ENCODE measurements around the gene INTS12.

INTS12 gene

DNA sequence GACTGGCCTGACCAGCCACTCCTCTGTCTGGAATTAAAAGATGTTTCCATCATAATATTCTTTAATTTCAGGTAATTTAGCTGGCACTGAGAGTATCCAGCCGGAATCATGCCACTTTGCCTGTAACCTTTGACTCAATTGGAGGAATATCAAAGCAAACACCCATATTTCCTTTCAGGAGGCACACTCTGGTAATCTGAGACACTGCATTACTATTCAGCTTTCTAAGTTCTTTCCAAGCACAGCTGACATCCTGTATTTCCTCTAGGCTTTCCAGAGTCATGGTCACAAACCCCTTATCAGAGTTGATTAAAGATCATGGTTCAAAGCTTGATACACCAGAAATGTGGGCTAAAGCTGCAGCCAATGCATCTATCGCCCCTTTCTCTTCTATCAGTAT is 29.3 kb downstream of the INTS12 start:
- H3K27me3 ChIP-seq (ENCODE audit: low read depth, low read length): no peaks in the 10 kb centered on the region
- no peak overlapping the region for H3K27ac ChIP-seq (ENCODE audit: low read length)
- no peaks in the 10 kb centered on the region for H3K4me1 ChIP-seq (ENCODE audit: control insufficient read depth in 1 of 2, insufficient read depth in 2 of 2, low read length in 2 of 2)

DNA sequence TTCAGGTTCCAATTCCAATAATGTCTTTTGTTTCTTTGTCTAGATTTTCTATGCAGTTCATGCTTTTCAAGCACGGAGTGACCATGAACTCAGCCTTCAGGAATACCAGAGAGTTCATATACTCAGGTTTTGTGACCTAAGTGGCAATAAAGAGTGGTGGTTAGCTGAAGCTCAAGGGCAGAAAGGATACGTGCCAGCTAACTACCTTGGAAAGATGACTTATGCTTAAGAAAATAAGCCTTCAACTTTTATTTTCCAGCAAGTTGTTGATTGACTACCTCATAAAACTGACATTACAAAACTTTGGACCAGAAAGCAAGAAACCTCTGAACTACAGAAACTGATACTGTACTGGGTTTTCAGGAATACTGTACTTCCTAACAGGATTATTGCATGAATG is 30.8 kb downstream of the INTS12 start:
- Histone ChIP-seq H3K36me3 (ENCODE audit: control insufficient read depth in 1 of 2, insufficient read depth in 2 of 2, low read length in 2 of 2) (peaks cover 3 to 6% of the 10 kb centered on the region in 2 donors), H3K4me3 (ENCODE audit: low read depth in 1 of 2, low read length in 2 of 2) (no peak overlapping the region), H3K27ac (ENCODE audit: low read length) (no peak overlapping the region), H3K9me3 (ENCODE audit: control insufficient read depth in 1 of 2, low read length in 2 of 2) (no peaks in the 10 kb centered on the region), H3K4me1 (ENCODE audit: control insufficient read depth in 1 of 2, insufficient read depth in 2 of 2, low read length in 2 of 2) (no peaks in the 10 kb centered on the region), H3K27me3 (ENCODE audit: low read depth, low read length) (no peaks in the 10 kb centered on the region)

More for the DNA sequence above, 29.3 kb downstream of the INTS12 start:
- Histone ChIP-seq H3K9me3 (ENCODE audit: control insufficient read depth in 1 of 2, low read length in 2 of 2) (no peaks in the 10 kb centered on the region), H3K4me3 (ENCODE audit: low read depth in 1 of 2, low read length in 2 of 2) (no peak overlapping the region), H3K36me3 (ENCODE audit: control insufficient read depth in 1 of 2, insufficient read depth in 2 of 2, low read length in 2 of 2) (peaks cover 9 to 13% of the 10 kb centered on the region in 2 donors)

DNA sequence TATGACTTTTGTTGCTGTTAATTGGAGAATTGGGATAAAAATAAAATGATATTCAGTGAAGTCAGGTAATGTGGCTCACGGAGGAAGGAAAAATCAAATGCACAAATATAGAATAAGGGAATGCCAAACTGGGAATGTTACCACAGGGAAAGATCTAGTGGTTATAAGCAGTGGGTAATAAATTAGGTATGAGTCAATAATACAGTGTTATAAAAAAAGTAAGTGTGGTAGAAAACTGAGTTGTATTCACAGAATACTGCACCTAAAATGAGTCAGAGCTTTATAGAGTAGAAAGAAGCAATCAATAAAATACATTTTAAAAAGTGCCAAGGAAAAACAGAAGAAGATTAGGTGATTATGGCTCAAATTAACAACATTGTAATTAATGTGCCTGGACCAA is 34.5 kb downstream of the INTS12 start:
- H3K36me3 ChIP-seq (ENCODE audit: control insufficient read depth in 1 of 2, insufficient read depth in 2 of 2, low read length in 2 of 2): no peaks in the 10 kb centered on the region
- no peaks in the 10 kb centered on the region for H3K9me3 ChIP-seq (ENCODE audit: control insufficient read depth in 1 of 2, low read length in 2 of 2)
- no peak overlapping the region for H3K27ac ChIP-seq (ENCODE audit: low read length)
- no peaks in the 10 kb centered on the region for H3K27me3 ChIP-seq (ENCODE audit: low read depth, low read length)
- H3K4me3 ChIP-seq (ENCODE audit: low read depth in 1 of 2, low read length in 2 of 2): no peak overlapping the region
- no peaks in the 10 kb centered on the region for H3K4me1 ChIP-seq (ENCODE audit: control insufficient read depth in 1 of 2, insufficient read depth in 2 of 2, low read length in 2 of 2)

DNA sequence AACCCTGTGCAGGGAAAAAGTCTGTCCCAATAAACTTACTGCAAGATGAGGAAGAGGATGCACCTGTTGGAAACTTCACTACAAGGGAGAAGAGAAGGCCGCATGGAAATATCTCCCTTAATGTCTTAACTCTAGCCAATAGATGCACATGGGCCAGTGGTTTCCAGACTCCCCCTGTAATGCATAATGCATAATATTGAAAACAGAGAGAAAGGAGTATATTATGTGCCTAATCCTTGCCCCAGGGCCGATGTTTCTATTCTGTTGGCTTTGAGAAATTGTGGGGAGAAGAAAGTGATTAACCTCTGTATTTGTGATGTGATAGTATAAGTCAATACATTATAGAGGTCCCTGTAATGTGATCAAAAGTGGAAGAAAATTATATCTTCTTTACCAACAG is 37.2 kb downstream of the INTS12 start:
- H3K36me3 ChIP-seq (ENCODE audit: control insufficient read depth in 1 of 2, insufficient read depth in 2 of 2, low read length in 2 of 2): no peaks in the 10 kb centered on the region
- H3K27me3 ChIP-seq (ENCODE audit: low read depth, low read length): no peaks in the 10 kb centered on the region
- H3K27ac ChIP-seq (ENCODE audit: low read length): no peak overlapping the region
- no peaks in the 10 kb centered on the region for H3K4me1 ChIP-seq (ENCODE audit: control insufficient read depth in 1 of 2, insufficient read depth in 2 of 2, low read length in 2 of 2)
- no peaks in the 10 kb centered on the region for H3K9me3 ChIP-seq (ENCODE audit: control insufficient read depth in 1 of 2, low read length in 2 of 2)
- H3K4me3 ChIP-seq (ENCODE audit: low read depth in 1 of 2, low read length in 2 of 2): no peak overlapping the region

DNA sequence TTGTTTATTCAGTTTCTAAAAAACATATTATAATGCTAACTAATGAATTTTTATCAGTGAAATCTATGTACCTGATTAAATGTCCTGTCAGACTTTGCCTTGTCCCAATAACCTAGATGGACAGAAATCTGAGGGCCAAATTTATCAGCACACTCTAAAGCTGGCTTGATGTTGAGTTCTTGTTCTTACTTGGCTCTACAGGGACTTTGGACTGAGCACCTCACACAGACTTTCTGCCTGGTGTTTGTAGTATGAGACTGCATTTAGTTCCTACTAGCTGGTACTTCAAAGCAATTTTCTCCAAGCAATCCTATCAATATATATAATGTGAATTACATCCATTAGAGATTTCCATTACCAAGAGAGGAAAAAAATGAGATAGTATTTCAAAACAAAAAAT is 37.8 kb downstream of the INTS12 start:
- no peaks in the 10 kb centered on the region for H3K36me3 ChIP-seq (ENCODE audit: control insufficient read depth in 1 of 2, insufficient read depth in 2 of 2, low read length in 2 of 2)
- no peaks in the 10 kb centered on the region for H3K4me1 ChIP-seq (ENCODE audit: control insufficient read depth in 1 of 2, insufficient read depth in 2 of 2, low read length in 2 of 2)
- H3K27me3 ChIP-seq (ENCODE audit: low read depth, low read length): no peaks in the 10 kb centered on the region
- no peaks in the 10 kb centered on the region for H3K9me3 ChIP-seq (ENCODE audit: control insufficient read depth in 1 of 2, low read length in 2 of 2)
- H3K4me3 ChIP-seq (ENCODE audit: low read depth in 1 of 2, low read length in 2 of 2): no peak overlapping the region
- H3K27ac ChIP-seq (ENCODE audit: low read length): no peak overlapping the region

DNA sequence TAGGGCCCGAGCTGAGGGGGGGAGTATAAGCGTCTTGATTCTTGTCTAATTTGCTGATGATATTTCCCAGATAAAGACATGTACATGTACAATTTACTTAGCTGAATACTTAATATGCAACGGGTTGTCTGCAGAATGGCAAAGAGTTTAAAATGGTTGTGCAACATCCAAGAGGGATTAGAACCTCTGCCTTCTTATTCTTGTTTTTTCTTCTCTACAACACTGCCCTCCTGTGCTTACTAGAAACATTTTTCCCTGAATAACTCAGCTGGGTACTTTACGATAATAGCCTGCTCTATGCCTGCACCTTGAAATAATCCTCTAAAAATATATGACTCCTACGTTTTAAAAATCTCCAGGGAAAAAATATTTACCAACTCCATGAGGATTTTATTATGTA is 41.8 kb downstream of the INTS12 start:
- Histone ChIP-seq H3K4me1 (ENCODE audit: control insufficient read depth in 1 of 2, insufficient read depth in 2 of 2, low read length in 2 of 2) (no peaks in the 10 kb centered on the region), H3K27me3 (ENCODE audit: low read depth, low read length) (no peaks in the 10 kb centered on the region), H3K36me3 (ENCODE audit: control insufficient read depth in 1 of 2, insufficient read depth in 2 of 2, low read length in 2 of 2) (no peaks in the 10 kb centered on the region), H3K27ac (ENCODE audit: low read length) (no peak overlapping the region), H3K4me3 (ENCODE audit: low read depth in 1 of 2, low read length in 2 of 2) (no peak overlapping the region), H3K9me3 (ENCODE audit: control insufficient read depth in 1 of 2, low read length in 2 of 2) (no peaks in the 10 kb centered on the region)

DNA sequence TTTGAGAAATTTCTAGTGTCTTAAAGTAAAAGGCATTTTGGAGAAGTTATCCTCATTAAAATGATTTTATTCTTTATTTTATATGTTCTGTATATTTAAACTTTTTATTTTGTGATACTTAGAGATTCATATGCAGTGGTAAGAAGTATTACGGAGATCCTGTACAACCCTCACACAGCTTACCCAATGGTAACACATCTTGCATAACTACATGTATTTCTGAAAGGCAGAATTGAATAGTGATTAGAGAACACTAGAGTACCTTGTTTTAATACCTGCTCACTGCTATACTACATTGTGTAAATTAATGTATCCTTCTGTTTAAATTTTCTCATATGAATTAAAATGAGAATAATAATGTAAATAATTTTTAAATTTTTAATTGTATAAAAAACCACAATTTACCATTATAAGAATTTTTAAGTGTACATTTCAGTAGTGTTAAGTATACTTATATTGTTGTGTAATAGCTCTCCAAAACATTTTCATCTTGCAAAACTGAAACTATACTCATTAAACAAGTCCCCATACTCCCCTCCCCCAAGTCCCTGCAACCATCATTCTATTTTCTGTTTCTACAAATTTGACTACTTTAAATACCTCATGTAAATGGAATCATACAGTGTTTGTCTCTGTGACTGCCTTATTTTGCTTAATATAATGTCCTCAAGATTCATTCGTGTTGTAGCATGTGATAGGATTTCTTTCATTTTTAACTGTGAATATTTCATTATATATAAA is 45.4 kb downstream of the INTS12 start:
- Histone ChIP-seq H3K9me3 (ENCODE audit: control insufficient read depth in 1 of 2, low read length in 2 of 2) (no peaks in the 10 kb centered on the region), H3K36me3 (ENCODE audit: control insufficient read depth in 1 of 2, insufficient read depth in 2 of 2, low read length in 2 of 2) (no peaks in the 10 kb centered on the region), H3K4me1 (ENCODE audit: control insufficient read depth in 1 of 2, insufficient read depth in 2 of 2, low read length in 2 of 2) (no peaks in the 10 kb centered on the region), H3K4me3 (ENCODE audit: low read depth in 1 of 2, low read length in 2 of 2) (no peak overlapping the region), H3K27ac (ENCODE audit: low read length) (no peak overlapping the region), H3K27me3 (ENCODE audit: low read depth, low read length) (no peaks in the 10 kb centered on the region)

DNA sequence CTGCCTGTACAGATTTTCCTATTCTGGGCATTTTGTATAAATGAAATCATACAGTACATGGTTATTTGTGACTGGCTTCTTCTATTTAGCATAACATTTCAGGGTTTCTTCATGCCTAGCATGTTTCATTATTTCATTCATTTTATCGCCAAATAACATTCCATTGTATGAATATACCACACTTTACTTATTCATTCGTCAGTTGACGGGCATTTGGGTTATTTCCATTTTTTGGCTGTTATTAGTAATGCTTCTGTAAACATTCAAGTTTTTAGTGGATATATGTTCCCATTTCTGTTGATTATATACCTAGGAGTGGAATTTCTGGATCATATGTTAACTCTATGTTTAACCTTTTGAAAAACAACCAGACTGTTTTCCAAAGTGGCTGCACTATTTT is 47.5 kb downstream of the INTS12 start:
- H3K36me3 ChIP-seq (ENCODE audit: control insufficient read depth in 1 of 2, insufficient read depth in 2 of 2, low read length in 2 of 2): no peaks in the 10 kb centered on the region
- H3K27ac ChIP-seq (ENCODE audit: low read length): no peak overlapping the region
- no peak overlapping the region for H3K4me3 ChIP-seq (ENCODE audit: low read depth in 1 of 2, low read length in 2 of 2)
- H3K27me3 ChIP-seq (ENCODE audit: low read depth, low read length): no peaks in the 10 kb centered on the region
- no peaks in the 10 kb centered on the region for H3K4me1 ChIP-seq (ENCODE audit: control insufficient read depth in 1 of 2, insufficient read depth in 2 of 2, low read length in 2 of 2)
- H3K9me3 ChIP-seq (ENCODE audit: control insufficient read depth in 1 of 2, low read length in 2 of 2): no peaks in the 10 kb centered on the region

DNA sequence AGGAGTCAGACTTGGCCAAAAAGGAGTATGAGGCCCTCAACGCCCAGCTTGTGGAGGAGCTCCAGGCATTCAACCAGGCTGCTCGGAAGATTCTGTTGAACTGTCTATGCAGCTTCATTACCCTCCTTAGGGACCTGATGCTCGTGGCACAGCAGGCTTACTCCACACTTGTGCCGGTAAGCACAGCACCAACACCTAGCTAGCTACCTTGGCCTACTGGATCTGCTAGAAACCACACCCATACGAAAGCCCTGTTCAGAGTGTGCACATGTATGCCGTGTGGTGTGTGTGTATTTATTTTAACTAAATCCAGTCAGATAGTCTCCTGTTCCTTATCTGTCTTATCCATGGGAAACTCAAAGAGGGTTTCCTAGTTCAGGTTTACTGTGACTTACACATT is 49.3 kb downstream of the INTS12 start:
- Histone ChIP-seq H3K36me3 (ENCODE audit: control insufficient read depth in 1 of 2, insufficient read depth in 2 of 2, low read length in 2 of 2) (no peaks in the 10 kb centered on the region), H3K9me3 (ENCODE audit: control insufficient read depth in 1 of 2, low read length in 2 of 2) (no peaks in the 10 kb centered on the region), H3K4me1 (ENCODE audit: control insufficient read depth in 1 of 2, insufficient read depth in 2 of 2, low read length in 2 of 2) (no peaks in the 10 kb centered on the region)

DNA sequence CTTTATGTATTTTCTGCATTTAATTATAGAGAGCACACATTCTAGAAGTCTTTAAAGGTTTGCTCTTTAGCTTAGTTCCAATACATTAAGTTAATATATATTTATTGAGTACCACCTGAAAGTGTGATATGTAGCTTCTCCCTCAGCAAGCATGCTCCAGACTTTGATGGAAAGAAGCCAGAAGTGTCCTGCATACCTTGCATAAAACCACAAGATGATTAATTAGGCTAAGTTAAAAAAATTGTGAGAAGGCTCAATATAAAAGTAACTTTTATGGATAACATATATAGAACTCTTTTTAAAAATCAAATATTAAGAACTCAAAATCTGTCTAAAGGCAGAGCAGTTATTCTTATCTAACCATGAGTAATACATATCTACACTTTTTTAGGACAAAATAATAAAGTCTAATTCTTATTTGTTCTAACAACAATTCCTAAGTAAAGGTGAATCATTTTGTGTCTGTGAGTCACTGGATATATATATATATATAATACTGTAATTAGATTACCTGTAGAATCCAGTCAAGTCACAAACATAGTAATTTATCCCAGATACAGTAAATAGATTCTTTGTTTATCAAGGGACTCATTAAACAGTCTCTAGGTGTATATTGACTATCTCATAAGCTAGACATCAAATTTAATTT is 51.2 kb downstream of the INTS12 start:
- Histone ChIP-seq H3K27ac (ENCODE audit: low read length) (no peak overlapping the region), H3K27me3 (ENCODE audit: low read depth, low read length) (no peaks in the 10 kb centered on the region), H3K4me1 (ENCODE audit: control insufficient read depth in 1 of 2, insufficient read depth in 2 of 2, low read length in 2 of 2) (peaks cover 0 to 2% of the 10 kb centered on the region in 2 donors), H3K9me3 (ENCODE audit: control insufficient read depth in 1 of 2, low read length in 2 of 2) (no peaks in the 10 kb centered on the region), H3K4me3 (ENCODE audit: low read depth in 1 of 2, low read length in 2 of 2) (no peak overlapping the region), H3K36me3 (ENCODE audit: control insufficient read depth in 1 of 2, insufficient read depth in 2 of 2, low read length in 2 of 2) (no peaks in the 10 kb centered on the region)

More for the DNA sequence above, 49.3 kb downstream of the INTS12 start:
- H3K27me3 ChIP-seq (ENCODE audit: low read depth, low read length): no peaks in the 10 kb centered on the region
- H3K4me3 ChIP-seq (ENCODE audit: low read depth in 1 of 2, low read length in 2 of 2): no peak overlapping the region
- H3K27ac ChIP-seq (ENCODE audit: low read length): no peak overlapping the region

DNA sequence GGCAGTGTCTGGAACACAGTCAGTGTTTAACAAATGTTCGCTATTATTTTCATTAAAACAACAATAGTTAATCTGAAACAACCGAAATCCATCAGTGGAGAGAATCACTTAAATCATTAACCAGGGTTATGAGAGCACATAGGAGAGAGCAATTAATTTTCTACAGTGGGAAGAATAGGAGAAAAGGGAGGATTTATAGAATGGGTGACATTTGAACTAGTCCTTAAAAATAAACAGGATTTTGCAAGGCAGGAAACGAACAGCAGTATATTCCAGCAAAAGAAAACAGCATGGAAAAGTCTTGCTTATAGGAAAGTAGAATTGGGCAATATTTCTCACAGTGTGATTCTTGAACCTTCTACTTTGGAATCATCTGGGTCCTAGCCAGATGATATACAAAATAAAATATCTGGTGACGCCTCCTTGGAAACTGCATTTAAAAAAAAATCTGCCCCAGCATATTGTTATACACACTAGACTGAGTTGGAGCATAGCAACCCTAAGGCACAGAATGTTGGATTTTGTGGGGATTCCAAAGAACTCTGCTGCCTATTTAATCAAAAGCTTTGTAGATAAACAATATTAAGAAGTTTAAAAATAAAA is 56.1 kb downstream of the INTS12 start:
- Histone ChIP-seq H3K27me3 (ENCODE audit: low read depth, low read length) (no peaks in the 10 kb centered on the region), H3K27ac (ENCODE audit: low read length) (no peak overlapping the region), H3K9me3 (ENCODE audit: control insufficient read depth in 1 of 2, low read length in 2 of 2) (no peaks in the 10 kb centered on the region), H3K36me3 (ENCODE audit: control insufficient read depth in 1 of 2, insufficient read depth in 2 of 2, low read length in 2 of 2) (no peaks in the 10 kb centered on the region), H3K4me1 (ENCODE audit: control insufficient read depth in 1 of 2, insufficient read depth in 2 of 2, low read length in 2 of 2) (peaks cover 0 to 2% of the 10 kb centered on the region in 2 donors), H3K4me3 (ENCODE audit: low read depth in 1 of 2, low read length in 2 of 2) (no peak overlapping the region)

Data from muscle layer of duodenum (tissue), 2 donors.